ENCODE measurements around the gene UCN. TPM values are rescaled to one million over a fixed set of nuclear protein-coding genes. Genes with fewer than 3 reads are reported as not detected.

Gene UCN
- total RNA-seq, 4 donors from 2014 or later = 14.9 to 24.0 (median 16.8) TPM

- Histone ChIP-seq H3K36me3 (no peaks in the 10 kb centered on the region), H3K27me3 (peaks cover 0 to 12% of the 10 kb centered on the region in 2 donors), H3K27ac (no peak overlapping the region), H3K4me3 (no peak overlapping the region), H3K4me1 (peaks cover 0 to 14% (median 5%) of the 10 kb centered on the region in 4 donors), H3K9me3 (no peaks in the 10 kb centered on the region)
- no peak for DNase-seq (ENCODE audit: low spot score in 2 of 2)
- WGBS, 2 donors = 97 to 100% methylated on average over 1 of the region's 1 CpG
- no peak for TF ChIP-seq CTCF (IDR thresholded peaks at IDR 0.05)
- no peak for TF ChIP-seq EP300 (IDR thresholded peaks at IDR 0.05)
- no peak for TF ChIP-seq POLR2A (IDR thresholded peaks at IDR 0.05)
Measured at GRCh38 chr2:27284996-27285395, 23.2 kb downstream of the UCN start.

GRCh38 chr2:27282892-27283291 lies 25.4 kb downstream of the UCN start:
- DNase-seq (ENCODE audit: low spot score in 2 of 2) = no peak
- Histone ChIP-seq H3K27me3 (peaks cover 0 to 11% of the 10 kb centered on the region in 2 donors), H3K4me3 (no peak overlapping the region), H3K27ac (no peak overlapping the region), H3K36me3 (no peaks in the 10 kb centered on the region), H3K4me1 (peaks cover 0 to 18% (median 5%) of the 10 kb centered on the region in 4 donors), H3K9me3 (no peaks in the 10 kb centered on the region)
- 54 to 57% methylated on average over 5 of the region's 5 CpGs for WGBS, 2 donors
- TF ChIP-seq CTCF (IDR thresholded peaks at IDR 0.05) (no peak), EP300 (IDR thresholded peaks at IDR 0.05) (no peak), POLR2A (IDR thresholded peaks at IDR 0.05) (no peak)

GRCh38 chr2:27281855-27282559 lies 26.2 kb downstream of the UCN start, which contains the start of gene TRIM54:
TSS of gene TRIM54 (plus strand) at chr2:27282429. CDS start at chr2:27282732, 303 bp downstream.
- Histone ChIP-seq H3K36me3 (no peaks in the 10 kb centered on the region), H3K9me3 (no peaks in the 10 kb centered on the region), H3K27me3 (peaks cover 0 to 19% of the 10 kb centered on the region in 2 donors), H3K4me3 (no peak within 1 kb of the TSS), H3K4me1 (peaks cover 0 to 18% (median 5%) of the 10 kb centered on the region in 4 donors), H3K27ac (no peak within 1 kb of the TSS)
- 51 to 53% methylated on average over 4 to 5 of the region's 5 CpGs for WGBS, 2 donors
- no peak for TF ChIP-seq POLR2A (IDR thresholded peaks at IDR 0.05)
- TF ChIP-seq CTCF (IDR thresholded peaks at IDR 0.05) = no peak
- TF ChIP-seq EP300 (IDR thresholded peaks at IDR 0.05) = no peak
- DNase-seq (ENCODE audit: low spot score in 2 of 2) = no peak

- Histone ChIP-seq H3K4me1 (peaks cover 0 to 18% (median 5%) of the 10 kb centered on the region in 4 donors), H3K27me3 (peaks cover 0 to 21% of the 10 kb centered on the region in 2 donors), H3K36me3 (no peaks in the 10 kb centered on the region), H3K9me3 (no peaks in the 10 kb centered on the region), H3K27ac (no peak overlapping the region), H3K4me3 (no peak overlapping the region)
- 54 to 68% methylated on average over 3 of the region's 3 CpGs for WGBS, 2 donors
- TF ChIP-seq POLR2A (IDR thresholded peaks at IDR 0.05) (no peak), CTCF (IDR thresholded peaks at IDR 0.05) (no peak), EP300 (IDR thresholded peaks at IDR 0.05) (no peak)
- DNase-seq (ENCODE audit: low spot score in 2 of 2) = no peak
Measured at GRCh38 chr2:27281442-27281841, 26.8 kb downstream of the UCN start.

- Histone ChIP-seq H3K36me3 (no peaks in the 10 kb centered on the region), H3K4me3 (no peak overlapping the region), H3K27me3 (peaks cover 0 to 21% of the 10 kb centered on the region in 2 donors), H3K27ac (no peak overlapping the region), H3K9me3 (no peaks in the 10 kb centered on the region), H3K4me1 (peaks cover 0 to 18% (median 5%) of the 10 kb centered on the region in 4 donors)
- no peak for DNase-seq (ENCODE audit: low spot score in 2 of 2)
- TF ChIP-seq POLR2A (IDR thresholded peaks at IDR 0.05) (no peak), CTCF (IDR thresholded peaks at IDR 0.05) (no peak), EP300 (IDR thresholded peaks at IDR 0.05) (no peak)
- WGBS, 2 donors = 60 to 68% methylated on average over 3 of the region's 3 CpGs
Measured at GRCh38 chr2:27280826-27281225, 27.4 kb downstream of the UCN start.
